SHP77 (cell line): ENCODE data around the gene FOXL3.

Experiments used
- DNase-seq, 2 experiments: peaks; one replicate each; lab custom pipeline; 2025; lab: John Stamatoyannopoulos, UW

Gene FOXL3

DNA sequence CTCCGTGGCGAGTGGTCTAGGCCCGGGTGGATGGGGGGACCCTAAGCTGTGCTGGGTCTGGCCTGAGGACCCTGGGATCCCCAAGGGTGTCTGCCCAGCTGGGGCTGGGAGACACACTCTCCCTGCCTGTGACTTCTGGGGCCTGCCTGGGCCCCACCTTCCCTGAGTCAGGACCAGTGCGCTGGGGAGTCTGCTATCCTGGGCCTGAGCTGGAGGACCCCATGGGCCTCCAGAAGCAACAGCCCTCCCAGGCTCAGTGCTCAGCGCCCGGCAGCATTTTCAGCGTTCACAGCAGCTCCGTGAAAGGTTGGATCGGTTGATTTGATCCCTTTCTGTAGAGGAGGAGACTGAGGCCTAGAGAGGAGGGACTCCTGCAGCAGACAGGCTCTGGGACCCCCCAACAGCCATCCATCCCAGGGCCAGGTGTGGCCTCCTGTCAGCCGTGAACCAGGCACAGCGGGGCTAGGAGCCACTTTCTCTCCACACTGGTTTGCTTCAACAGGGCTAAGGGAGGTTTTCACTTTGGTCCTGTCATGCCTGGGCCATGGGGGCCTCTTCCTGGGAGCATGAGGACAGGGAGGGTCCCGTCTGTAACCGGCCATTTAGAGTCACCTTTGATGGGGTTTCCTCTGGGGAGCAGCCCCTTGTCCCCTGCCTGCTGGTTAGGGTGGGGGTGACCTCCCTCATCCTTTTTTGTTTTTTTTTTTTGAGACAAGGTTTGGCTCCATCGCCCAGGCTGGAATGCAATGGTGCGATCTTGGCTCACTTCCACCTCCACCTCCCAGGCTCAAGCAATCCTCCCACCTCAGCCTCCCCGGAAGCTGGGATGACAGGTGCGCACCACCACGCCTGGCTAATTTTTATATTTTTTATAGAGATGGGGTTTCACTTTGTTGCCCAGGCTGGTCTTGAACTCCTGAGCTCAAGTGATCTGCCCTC is 12.4 kb downstream of the FOXL3 start:
- DNase-seq: no peak

DNA sequence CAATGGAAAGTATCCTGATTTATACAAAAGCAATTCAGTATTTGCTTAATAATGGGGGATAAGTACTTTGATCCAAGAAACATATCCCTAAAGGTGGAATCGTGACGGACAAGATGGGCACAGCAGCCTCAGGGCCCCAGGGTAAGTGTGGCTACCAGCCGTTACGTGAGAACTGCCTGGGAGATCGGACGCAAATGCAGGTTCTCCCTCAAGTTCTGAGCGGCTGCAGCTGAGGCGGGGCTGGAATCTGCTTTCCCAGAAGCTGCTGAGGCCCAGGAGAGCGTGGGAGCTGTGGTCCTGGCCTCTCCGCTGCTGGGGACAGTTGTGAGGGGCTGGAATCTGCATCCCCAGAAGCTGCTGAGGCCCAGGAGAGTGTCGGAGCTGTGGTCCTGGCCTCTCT is 13.5 kb downstream of the FOXL3 start:
- no peak for DNase-seq

DNA sequence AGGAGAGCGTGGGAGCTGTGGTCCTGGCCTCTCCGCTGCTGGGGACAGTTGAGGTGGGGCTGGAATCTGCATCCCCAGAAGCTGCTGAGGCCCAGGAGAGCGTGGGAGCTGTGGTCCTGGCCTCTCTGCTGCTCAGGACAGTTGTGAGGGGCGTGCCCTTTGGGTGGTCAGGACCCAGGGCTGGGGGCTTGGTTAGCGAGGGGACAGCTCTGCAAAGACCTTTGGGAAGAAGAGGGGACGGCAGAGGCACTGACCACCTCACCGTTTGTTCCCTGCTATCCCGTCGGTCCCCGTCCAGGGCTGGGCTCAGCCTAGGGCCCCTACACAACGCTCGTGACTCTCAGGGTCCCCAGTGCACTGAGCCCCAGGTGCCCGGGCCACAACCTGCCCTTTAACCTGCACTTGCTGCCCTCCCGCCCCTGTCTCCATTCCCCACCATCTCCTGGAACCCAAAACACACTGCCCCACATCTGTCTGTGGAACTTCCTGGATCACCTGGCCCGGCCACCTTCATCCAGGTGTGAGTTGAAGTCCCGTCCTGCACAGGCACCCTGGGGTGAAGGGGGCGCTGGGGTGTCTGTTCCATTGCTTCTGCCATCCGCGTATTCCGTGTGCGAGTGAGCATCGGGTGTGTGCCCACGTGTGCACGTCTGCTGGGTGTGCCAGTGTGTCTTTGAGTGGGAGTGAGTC is 14.1 kb downstream of the FOXL3 start:
- no peak for DNase-seq

DNA sequence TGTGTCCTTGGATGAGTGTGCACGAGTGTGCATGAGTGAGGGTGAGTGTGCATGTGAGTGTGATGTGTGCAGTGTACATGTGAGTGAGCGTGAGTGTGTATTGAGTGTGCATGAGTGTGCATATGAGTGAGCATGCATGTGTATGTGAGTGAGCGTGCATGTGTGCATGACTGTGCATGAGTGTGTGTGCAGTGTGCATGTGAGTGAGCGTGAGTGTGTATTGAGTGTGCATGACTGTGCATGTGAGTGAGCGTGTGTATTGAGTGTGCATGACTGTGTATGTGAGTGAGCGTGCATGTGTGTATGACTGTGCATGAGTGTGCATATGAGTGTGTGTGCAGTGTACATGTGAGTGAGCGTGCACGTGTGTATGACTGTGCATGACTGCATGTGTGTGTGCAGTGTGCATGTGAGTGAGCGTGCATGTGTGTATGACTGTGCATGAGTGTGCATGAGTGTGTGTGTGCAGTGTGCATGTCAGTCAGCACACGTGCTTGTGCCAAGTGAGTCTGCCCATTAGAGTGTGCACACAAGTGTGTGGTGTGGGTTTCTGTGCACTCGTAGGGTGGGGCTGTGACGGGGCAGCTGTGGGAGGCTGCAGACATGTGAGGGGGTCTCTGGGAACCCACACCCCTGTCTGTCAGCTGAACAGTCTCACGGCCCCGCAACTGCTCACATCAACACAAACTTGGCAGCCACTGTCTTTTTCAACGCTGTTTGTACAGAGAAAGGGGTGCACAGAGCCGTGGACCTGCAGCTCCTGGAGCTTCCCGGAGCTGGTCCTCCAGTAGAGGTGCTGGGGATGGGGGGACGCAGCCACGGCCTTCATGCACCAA is 14.8 kb downstream of the FOXL3 start:
- DNase-seq: no peak

DNA sequence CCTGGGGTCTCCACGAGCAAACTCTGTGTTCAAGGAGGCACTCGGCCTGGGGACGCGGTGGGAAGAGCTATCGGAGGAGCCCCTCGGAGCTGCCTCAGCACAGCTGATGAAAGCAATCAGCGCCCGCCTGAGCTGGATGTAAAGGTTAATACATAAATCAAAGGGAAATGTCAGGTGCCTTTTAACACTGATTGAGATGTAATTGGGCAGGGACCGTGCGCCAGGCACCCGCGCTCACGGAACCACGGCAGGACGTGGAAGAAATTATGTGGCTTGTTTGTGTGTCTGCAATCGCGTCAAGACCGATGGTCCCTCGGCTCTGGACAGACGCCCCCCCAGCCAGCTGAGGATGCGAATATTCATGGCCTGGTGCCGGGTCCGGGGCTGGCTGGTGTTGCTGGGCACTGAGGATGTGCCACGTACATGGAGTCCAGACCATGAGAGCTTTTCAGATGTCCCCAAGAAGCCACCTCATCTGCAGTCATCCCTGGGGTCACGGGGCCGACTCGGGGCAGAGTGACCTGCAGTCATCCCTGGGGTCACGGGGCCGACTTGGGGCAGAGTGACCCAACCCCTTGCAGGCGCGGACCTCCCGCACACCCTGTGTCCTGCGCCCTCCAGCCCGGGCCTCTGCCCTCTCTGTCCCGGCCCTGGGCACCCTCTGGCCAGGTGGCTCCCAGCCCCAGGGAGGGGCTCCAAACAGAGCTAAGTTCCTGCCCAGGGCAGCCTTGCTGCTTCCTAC is 15.6 kb downstream of the FOXL3 start:
- no peak for DNase-seq

DNA sequence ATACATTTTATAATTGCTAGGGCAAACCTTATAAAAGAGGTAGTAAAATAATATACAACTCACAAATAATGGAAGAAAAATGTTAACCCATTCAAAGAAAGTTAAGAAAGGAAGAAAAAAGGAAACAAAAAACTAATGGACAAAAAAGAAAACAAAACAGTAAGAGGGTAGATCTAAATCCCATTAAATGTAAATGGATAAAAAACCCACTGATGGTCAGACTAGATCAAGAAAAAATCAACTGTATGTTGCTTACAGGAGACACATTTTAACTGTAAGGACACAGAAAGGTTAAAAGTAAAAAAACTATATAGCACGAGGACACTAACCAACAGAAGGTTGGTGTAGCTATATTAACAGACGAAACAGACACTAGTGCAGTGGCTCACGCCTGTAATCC is 18.0 kb downstream of the FOXL3 start:
- no peak for DNase-seq

DNA sequence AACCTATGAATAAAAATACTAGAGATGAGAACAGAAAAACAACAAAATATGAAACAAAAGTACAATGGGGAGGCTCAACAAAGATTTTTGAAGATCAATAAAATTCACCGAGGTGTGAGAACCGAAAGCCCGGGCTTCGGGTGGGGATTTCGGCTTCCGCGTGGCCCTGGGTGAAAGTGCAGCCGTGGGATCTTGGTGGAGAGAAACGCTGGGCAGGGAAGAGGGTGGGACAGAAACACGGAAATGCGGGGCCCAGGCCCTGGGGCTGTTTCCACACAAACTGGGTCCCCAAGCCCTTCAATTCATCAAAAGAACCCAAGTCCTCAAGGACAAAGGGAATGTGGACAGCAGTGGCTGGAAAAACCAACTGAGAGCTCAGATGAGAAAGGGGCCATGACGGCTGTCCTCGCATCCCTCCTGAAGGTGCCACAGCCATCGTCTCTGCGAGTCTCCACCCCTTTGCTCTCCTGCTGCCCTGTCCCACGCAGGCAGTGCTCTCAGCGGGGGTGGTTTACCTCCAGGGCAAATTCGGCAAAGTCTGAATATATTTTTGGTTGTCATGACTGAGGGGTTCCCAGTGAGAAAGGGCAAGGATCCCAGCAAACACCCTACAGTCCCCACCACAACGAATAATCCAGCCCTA is 19.7 kb downstream of the FOXL3 start:
- no peak for DNase-seq

DNA sequence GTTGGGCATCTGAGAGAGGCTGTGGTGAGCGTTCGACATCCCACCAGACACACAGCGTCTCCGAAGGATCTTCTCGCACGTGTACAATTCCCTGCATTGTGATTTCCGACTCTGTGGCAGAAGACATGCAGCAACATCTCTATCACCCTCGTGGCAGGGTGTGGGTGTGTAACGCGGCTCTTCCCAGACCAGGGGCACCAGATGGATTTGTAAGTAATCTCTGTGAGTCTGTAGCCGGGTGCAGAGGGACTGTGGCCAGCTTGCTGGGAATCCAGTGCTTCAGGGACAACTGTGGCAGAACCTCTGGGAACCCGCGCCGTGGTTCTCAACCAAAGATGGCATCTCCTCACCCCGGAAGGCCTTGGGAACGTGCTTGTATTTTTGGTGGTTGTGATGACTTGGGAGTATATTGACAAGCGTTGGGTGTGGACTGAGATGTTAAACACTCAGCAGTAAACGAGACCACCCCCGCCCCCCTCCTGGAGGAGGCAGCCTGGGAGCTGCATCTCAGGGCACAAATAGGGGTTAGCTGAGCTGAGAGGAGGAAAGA is 21.2 kb downstream of the FOXL3 start:
- no peak for DNase-seq

DNA sequence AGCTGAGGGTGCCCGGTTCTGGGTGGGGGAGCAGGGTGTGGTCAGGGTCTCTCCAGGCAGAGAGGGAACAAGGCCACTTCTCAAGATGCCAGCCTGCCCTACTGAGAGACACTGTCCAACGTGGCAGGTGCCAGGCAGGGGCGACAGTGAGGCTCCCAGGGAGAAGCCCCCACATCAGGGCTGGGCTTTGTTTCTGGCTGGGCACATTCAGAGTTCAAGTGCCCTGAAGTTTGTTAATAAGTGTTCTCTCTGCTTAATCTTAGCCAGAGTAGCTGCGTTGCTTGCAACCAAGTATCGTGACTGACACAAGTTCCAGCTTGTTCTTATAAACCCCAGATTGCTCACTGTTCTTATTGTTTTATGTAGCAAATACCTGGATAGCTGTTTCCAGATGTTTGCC is 21.8 kb downstream of the FOXL3 start:
- no peak for DNase-seq

DNA sequence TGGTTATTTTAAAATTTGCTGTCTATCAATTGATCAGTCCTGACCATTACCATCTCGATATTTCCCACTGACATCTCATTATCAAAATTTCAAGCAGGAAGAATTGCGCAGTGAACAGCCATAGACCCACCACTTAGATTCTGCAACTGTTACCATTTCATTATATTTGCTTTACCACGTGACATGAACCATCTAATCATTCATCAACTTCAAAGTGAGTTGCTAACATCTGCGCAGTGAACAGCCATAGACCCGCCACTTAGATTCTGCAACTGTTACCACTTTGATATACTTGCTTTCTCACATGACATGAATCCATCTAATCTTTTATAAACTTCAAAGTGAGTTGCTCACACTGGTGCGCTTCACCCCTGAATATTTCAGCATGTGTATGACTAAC is 22.5 kb downstream of the FOXL3 start:
- no peak for DNase-seq

DNA sequence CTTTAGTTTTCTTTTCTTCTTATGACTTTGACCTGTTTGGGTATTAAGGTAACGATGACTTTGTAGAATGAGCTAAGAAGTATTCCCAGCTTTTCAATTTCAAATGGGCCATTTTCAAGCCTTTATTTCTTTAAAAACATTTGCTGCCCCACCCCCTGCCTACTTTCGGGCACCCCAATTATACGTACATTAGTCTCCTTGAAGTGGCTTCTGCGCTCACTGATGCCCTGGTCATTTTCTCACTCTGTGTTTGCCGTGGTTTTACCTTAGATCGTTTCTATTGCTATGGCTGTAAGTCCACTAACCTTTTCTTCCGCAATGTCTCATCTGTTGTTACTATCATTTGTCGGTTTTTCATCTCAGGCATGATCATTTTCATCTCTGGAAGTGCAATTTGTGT is 24.9 kb downstream of the FOXL3 start:
- no peak for DNase-seq

DNA sequence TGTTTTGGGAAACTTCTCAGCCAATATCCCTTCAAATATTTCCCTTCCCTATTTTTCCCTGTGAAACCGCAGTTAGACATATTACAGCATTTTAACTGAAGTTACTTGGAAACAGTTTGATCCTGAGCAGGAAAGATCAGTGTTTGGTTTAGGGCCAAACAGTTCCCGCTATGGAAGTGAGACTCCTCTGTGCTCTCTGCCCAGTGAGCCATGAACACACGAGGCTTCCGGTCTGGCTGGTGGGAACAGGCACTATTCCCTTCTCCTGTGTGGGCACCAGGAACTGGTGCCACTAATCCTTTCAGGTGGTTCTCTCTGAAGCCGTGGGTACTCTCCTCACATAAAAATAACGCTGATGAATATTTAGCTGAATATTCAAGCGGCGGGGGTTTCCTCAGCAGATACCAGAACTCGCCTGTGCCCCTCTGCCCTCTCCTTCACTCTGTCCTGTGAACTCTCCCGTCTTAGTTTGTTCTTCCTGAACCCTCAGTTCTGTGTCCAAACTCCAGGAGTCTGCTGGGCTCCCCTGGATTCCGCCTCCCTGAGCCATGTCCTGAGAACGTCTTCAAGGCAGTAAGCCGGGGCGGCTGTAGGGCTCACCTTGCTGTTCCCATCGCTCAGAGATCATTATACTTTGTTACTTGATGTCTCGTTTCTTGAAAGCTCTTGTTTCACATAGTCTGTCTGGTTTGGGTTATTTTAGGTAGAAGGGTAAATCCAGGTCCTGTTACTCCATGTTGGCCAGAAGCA is 25.7 kb downstream of the FOXL3 start:
- DNase-seq: no peak

DNA sequence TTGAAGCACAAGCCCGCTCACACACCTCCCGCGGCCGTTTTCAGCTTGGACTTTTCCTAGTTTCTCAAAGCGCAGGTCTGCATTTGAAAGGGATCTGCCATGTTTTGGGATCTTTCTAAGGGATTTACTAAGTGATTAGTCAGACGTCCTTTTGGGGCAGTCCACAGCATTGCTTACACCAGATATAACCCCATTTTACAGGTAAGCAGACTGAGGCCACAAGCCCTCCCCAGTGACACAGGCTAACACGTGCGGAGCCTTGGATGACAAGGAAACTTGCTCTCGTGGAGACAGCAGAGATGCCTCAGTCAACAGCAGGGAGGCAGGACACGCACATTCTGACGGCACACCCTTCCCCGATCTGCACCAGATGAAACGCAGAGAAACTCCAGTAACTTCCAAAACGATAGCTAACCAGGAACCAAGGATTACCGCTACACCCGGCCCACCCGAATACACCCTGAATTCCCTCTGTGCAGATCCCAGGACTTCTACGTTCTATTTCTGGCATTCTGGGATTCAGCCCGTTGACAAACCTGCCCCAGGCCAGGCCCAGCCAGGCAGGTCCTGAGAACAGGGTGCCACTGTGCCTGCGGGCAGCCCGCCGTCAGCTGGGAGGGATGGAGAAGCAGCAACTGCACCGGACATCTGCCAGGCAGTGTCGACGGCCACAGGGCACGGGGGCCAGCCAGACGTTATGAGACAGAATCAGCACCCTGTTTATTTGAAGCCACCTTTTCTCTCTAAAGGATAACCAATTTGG is 27.9 kb downstream of the FOXL3 start:
- no peak for DNase-seq

DNA sequence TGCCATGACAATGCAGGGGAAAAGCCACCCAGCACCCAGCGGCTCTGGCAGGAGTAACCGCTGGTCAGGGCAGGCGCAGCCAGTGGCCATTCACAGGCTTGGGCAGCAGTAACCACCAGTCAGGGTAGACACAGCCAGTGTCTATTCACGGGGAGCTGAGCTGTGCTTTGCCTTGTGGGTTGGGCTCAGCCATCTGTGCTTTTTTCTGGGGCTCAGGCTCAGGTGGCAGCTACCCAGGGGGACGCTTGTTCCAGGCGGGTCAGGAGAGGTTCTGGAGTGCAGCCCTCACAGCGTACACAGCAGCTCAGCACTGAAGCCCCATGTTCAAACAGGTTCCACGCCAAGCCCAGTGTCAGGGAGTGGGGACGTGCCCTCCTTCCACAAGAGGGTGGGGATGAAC is 28.5 kb downstream of the FOXL3 start:
- no peak for DNase-seq

DNA sequence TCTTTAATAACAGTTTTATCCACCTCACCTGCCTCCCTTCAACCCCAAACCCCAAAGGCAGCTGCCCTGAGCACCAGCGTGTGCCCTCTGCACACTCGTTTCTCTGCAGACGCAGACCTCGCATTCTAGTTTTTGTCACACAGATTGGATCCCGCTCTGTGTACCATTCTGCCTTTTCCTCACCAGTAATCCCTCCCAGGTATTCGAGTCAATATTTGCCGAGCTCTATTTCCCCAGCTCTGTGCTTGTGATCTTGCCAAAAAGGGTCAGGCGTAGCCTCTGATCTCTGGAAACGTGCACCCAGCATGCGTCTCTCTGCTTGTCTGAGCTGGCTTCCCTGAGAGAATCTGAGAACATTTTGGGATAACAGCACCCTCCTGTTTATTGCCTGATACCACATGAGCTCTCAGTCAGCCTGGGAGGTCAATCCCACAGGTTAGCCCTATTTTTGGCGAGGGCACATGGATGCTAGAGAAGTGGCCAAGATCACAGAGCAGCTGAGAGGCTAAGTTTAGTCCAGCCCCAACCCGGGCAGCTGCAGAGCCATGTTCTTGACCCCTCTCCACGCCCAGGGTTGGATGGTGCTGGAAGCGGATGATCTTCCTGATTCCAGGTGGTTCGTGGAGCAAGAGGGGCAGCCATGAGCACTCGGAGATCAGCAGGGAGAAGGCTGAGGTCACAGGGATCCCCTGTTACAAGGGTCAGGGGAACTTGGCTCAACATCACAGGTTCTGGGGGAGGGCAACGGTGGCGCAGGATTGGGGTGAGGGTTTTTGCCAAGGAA is 29.1 kb downstream of the FOXL3 start:
- DNase-seq: peak in 1 of 2 experiments; percentile 30

DNA sequence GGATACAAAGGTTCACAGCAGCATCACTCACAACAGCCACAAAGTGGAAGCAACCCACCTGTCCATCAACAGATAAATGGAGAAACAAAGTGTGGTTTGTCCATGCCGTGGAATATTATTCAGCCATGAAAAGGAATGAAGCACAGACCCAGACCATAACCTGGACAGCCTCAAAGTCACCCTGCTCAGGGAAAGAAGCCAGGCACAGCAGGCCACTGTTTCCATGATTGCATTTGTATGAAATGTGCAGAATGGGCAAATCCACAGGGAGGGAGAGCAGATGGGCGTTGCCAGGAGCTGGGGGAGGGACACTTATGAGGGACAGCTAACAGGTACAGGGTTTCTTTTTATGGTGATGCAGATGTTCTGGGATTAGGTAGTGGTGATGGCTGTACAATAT is 30.3 kb downstream of the FOXL3 start:
- DNase-seq: no peak

DNA sequence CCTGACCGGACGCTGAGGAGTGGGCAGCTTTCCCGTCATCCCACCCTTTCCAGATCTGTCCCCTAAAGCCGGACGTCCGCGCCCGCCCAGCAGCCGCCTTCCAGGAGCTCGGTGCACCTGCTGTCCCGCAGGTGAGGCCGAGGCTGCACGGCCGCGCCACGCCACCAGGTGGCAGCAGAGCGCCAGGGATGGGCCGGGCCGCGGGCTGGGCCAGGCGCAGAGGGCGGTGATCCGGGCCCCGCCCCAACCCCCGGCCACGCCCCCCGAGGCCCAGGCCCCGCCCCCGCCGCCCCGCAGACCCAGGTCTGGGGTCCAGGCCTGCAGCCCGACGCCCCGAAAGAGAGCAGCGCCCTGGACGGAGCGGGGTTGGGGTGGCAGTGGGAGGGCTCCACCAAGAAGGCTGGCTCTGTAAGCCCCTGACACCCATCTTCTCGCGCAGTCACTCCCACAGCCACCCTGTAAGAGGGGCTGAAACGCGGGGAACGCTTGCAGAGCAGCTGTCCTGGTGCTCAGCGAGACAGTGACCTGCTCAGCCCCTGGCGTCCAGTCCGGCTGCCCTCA is 32.2 kb downstream of the FOXL3 start:
- DNase-seq: peak; percentile 34 to 46

DNA sequence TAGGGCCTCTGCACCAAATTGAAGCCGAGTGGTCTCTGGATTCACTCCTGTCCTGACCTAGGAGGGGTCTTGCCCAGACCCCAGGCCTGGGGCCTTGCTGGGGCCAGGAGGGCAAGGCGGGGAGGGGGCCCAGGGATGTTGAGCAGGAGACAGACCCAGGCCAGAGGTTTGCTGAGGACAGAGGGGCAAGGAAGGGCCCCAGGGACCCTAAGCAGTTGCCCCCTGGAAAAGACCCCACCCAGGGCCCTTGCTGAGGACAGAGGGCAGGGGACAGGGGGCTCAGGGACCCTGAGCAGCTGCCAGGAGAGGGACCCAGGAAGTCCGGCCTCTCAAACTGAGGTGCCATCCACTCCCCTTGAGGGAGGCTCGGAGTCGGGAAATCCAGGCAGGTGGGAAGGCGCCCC is 32.7 kb downstream of the FOXL3 start:
- no peak for DNase-seq
